Astrocyte (in vitro differentiated cells and primary cell): ENCODE data around the gene CPHXL2. TPM values are rescaled to one million over a fixed set of nuclear protein-coding genes. Genes with fewer than 3 reads are reported as not detected.

Experiments used
- DNase-seq: peaks from one replicate; pipeline ENCODE4 v3.0.0-alpha.2; 2010; ENCODE audit warnings: low read depth
- FAIRE-seq: peaks from 2 replicates; lab custom pipeline; 2011; peaks lifted over from hg19 to GRCh38; lab: Jason Lieb, UNC
- H2AFZ ChIP-seq: 2 replicates; pipeline ENCODE4 v1.6.0; 2012; ENCODE audit warnings: low read depth, low read length, inconsistent platforms
- H3K27ac ChIP-seq: 2 replicates; pipeline ENCODE4 v1.5.1; 2011; ENCODE audit warnings: low read depth, low read length, inconsistent platforms
- H3K27me3 ChIP-seq: 2 replicates; pipeline ENCODE4 v1.6.0; 2011; ENCODE audit warnings: low read length, inconsistent platforms; ENCODE audit not compliant: insufficient read depth
- H3K36me3 ChIP-seq: 2 replicates; pipeline ENCODE4 v1.5.1; 2011; ENCODE audit warnings: low read length, inconsistent platforms; ENCODE audit not compliant: insufficient read depth
- H3K4me1 ChIP-seq: 2 replicates; pipeline ENCODE4 v1.5.1; 2011; ENCODE audit warnings: low read length, inconsistent platforms; ENCODE audit not compliant: insufficient read depth
- H3K4me2 ChIP-seq: 2 replicates; pipeline ENCODE4 v1.6.0; 2012; ENCODE audit warnings: low read length, inconsistent platforms
- H3K4me3 ChIP-seq: 2 replicates; pipeline ENCODE4 v1.5.1; 2011; ENCODE audit warnings: low read depth, mild to moderate bottlenecking, low read length, inconsistent platforms; ENCODE audit not compliant: insufficient read depth
- H3K79me2 ChIP-seq: 2 replicates; pipeline ENCODE4 v1.6.0; 2012; ENCODE audit warnings: mild to moderate bottlenecking, low read length, inconsistent platforms; ENCODE audit not compliant: insufficient read depth
- H3K9ac ChIP-seq: 2 replicates; pipeline ENCODE4 v1.6.0; 2012; ENCODE audit warnings: mild to moderate bottlenecking, low read length, inconsistent platforms
- H3K9me3 ChIP-seq: 2 replicates; pipeline ENCODE4 v1.5.1; 2012; ENCODE audit warnings: low read depth, mild to moderate bottlenecking, low read length, inconsistent platforms; ENCODE audit not compliant: insufficient read depth
- H4K20me1 ChIP-seq: 2 replicates; pipeline ENCODE4 v1.6.0; 2012; ENCODE audit warnings: low read length, inconsistent platforms; ENCODE audit not compliant: insufficient read depth
- H3K27ac Mint-ChIP-seq: one replicate; pipeline ENCODE4 v1.8.0; 2021; ENCODE audit warnings: mild to moderate bottlenecking, mixed read lengths; ENCODE audit not compliant: unreplicated experiment
- H3K27me3 Mint-ChIP-seq: one replicate; pipeline ENCODE4 v1.8.0; 2021; ENCODE audit warnings: low read depth, mixed read lengths; ENCODE audit not compliant: unreplicated experiment
- H3K36me3 Mint-ChIP-seq: one replicate; pipeline ENCODE4 v1.8.0; 2021; ENCODE audit warnings: low read depth, mixed read lengths; ENCODE audit not compliant: unreplicated experiment
- H3K4me1 Mint-ChIP-seq: one replicate; pipeline ENCODE4 v1.8.0; 2021; ENCODE audit warnings: low read depth, mixed read lengths; ENCODE audit not compliant: unreplicated experiment
- H3K4me3 Mint-ChIP-seq: one replicate; pipeline ENCODE4 v1.8.0; 2021; ENCODE audit warnings: mild to moderate bottlenecking, moderate library complexity, mixed read lengths; ENCODE audit not compliant: unreplicated experiment
- H3K9me3 Mint-ChIP-seq: one replicate; pipeline ENCODE4 v1.8.0; 2021; ENCODE audit warnings: mild to moderate bottlenecking, mixed read lengths; ENCODE audit not compliant: unreplicated experiment
- EZH2 ChIP-seq: IDR thresholded peaks from 2 replicates; pipeline ENCODE4 v1.6.1; 2012; ENCODE audit warnings: mild to moderate bottlenecking, low read length, inconsistent platforms; ENCODE audit not compliant: insufficient read depth
- total RNA-seq: library from RNA; stranded (reverse); gene quantifications from 2 replicates; pipeline ENCODE4 v1.2.1, GENCODE V29; 2021
- TF ChIP-seq, protein P1 (sequence below): IDR thresholded peaks from 2 replicates; pipeline ENCODE4 v1.5.1; 2011; ENCODE audit warnings: low read depth, mild to moderate bottlenecking, inconsistent platforms, low read length, moderate library complexity; ENCODE audit not compliant: insufficient read depth

The CPHXL2 gene
- total RNA-seq, 1 donor from 2014 or later, result not detected

DNA sequence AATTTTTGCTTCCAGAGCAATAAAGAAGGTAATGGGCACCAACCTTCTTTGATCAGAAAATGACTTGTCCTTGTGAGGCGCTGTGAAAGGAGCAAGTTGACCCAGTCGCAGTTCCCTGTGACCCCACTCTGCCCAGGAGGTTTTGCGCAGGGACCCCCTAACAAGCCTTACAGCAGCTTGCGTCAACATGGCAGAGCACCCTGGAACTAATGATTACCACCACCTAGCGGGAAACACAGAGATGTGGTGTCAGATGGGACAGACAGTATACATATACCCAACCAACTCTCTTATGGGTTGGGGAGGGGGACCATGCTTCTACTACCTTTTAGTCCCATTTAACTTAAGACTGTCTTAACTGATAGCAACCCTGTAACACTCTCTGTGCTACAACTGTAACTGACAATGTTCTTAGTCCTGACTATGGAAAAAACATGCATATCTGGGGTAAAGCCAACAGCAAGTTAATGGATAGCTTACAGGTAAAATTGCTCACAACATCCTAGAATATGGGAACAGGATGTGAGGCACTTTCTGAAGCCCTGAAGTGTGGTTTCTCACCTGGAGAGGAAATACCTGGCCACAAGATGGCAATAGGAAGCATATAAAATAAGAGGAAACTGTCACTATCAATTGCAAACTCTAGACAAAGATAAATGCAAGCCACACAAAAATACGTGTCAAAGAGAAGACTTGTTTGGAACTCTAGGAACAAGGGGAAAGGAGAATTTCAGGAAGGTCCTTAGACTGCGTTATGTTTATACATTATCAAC, 32.4 kb downstream of the CPHXL2 start:
- Histone ChIP-seq H3K36me3 (peaks cover 34% of the 10 kb centered on the region), H3K4me1 (peaks cover 8% of the 10 kb centered on the region), H3K9me3 (no peaks in the 10 kb centered on the region), H4K20me1 (peaks cover 59% of the 10 kb centered on the region), H3K4me2 (no peak overlapping the region), H3K9ac (no peak overlapping the region), H3K4me3 (no peak overlapping the region), H2AFZ (no peak overlapping the region), H3K27me3 (no peaks in the 10 kb centered on the region), H3K27ac (no peak overlapping the region), H3K79me2 (peaks cover 82% of the 10 kb centered on the region)
- no peaks in the 10 kb centered on the region for H3K27me3 Mint-ChIP-seq
- H3K36me3 Mint-ChIP-seq, result peaks cover 11% of the 10 kb centered on the region
- FAIRE-seq, result no peak
- no peak for DNase-seq
- peak overlapping the region; percentile 9 for H3K4me3 Mint-ChIP-seq
- H3K4me1 Mint-ChIP-seq, result peaks cover 5% of the 10 kb centered on the region
- H3K27ac Mint-ChIP-seq, result no peak overlapping the region
- TF ChIP-seq, protein P1, sequence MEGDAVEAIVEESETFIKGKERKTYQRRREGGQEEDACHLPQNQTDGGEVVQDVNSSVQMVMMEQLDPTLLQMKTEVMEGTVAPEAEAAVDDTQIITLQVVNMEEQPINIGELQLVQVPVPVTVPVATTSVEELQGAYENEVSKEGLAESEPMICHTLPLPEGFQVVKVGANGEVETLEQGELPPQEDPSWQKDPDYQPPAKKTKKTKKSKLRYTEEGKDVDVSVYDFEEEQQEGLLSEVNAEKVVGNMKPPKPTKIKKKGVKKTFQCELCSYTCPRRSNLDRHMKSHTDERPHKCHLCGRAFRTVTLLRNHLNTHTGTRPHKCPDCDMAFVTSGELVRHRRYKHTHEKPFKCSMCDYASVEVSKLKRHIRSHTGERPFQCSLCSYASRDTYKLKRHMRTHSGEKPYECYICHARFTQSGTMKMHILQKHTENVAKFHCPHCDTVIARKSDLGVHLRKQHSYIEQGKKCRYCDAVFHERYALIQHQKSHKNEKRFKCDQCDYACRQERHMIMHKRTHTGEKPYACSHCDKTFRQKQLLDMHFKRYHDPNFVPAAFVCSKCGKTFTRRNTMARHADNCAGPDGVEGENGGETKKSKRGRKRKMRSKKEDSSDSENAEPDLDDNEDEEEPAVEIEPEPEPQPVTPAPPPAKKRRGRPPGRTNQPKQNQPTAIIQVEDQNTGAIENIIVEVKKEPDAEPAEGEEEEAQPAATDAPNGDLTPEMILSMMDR, result no peak
- TF ChIP-seq EZH2, result no peak
- no peaks in the 10 kb centered on the region for H3K9me3 Mint-ChIP-seq

DNA sequence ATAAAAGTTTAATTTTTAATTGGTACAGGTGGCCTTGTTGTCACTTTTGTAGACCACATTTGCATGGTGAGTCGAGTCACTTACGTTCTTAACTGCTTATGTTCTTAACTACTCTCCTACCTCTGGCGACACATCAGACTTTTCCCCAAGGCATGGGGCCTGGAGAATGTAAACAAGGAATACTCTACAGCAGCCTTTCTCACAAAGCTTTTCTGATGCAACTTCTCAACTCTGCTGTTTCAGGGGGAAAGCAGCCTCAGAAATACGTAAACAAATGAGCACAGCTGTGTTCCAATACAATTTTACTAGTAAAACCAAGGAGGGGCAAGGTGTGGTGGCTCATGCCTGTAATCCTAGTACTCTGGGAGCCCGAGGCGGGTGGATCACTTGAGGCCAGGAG, 36.2 kb downstream of the CPHXL2 start:
- no peak for DNase-seq
- no peak for FAIRE-seq
- H3K9me3 Mint-ChIP-seq, result no peaks in the 10 kb centered on the region
- H3K9ac ChIP-seq, result no peak overlapping the region
- peaks cover 45% of the 10 kb centered on the region for H3K79me2 ChIP-seq
- peaks cover 50% of the 10 kb centered on the region for H3K36me3 ChIP-seq
- no peak for TF ChIP-seq EZH2
- TF ChIP-seq, protein P1, result no peak
- peaks cover 65% of the 10 kb centered on the region for H4K20me1 ChIP-seq
- peaks cover 22% of the 10 kb centered on the region for H3K36me3 Mint-ChIP-seq
- no peak overlapping the region for H3K27ac ChIP-seq
- H3K4me1 ChIP-seq, result no peaks in the 10 kb centered on the region
- no peak overlapping the region for H3K4me3 ChIP-seq
- H3K9me3 ChIP-seq, result no peaks in the 10 kb centered on the region
- H2AFZ ChIP-seq, result no peak overlapping the region
- H3K4me1 Mint-ChIP-seq, result no peaks in the 10 kb centered on the region
- no peak overlapping the region for H3K27ac Mint-ChIP-seq
- H3K4me3 Mint-ChIP-seq, result no peak overlapping the region
- no peak overlapping the region for H3K4me2 ChIP-seq
- no peaks in the 10 kb centered on the region for H3K27me3 Mint-ChIP-seq
- no peaks in the 10 kb centered on the region for H3K27me3 ChIP-seq

DNA sequence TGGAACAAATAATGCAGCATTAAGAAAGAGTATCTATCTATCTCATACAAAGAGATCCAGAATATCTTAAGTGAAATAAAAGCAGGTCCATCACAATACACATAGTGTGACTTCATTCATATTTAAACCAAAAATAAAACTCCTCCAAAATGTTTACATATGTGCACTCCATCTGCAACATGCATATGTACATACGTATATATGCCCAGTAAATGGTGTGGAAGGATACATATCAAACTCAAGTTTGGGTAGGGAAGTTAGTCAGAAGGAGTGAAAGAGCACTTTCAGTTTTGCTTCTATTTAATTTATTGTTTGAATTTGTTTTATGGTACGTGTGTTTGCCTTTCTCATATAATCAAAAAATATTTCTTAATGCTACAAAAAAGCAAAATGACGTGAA, 41.8 kb downstream of the CPHXL2 start:
- Histone ChIP-seq H3K4me3 (no peak overlapping the region), H2AFZ (no peak overlapping the region), H3K36me3 (peaks cover 57% of the 10 kb centered on the region), H3K27me3 (no peaks in the 10 kb centered on the region), H4K20me1 (peaks cover 20% of the 10 kb centered on the region), H3K4me2 (no peak overlapping the region), H3K9ac (no peak overlapping the region), H3K4me1 (no peaks in the 10 kb centered on the region), H3K27ac (no peak overlapping the region), H3K9me3 (no peaks in the 10 kb centered on the region), H3K79me2 (no peaks in the 10 kb centered on the region)
- Mint-ChIP-seq H3K4me1 (no peaks in the 10 kb centered on the region), H3K4me3 (no peak overlapping the region), H3K27me3 (no peaks in the 10 kb centered on the region), H3K9me3 (no peaks in the 10 kb centered on the region), H3K27ac (no peak overlapping the region), H3K36me3 (peaks cover 29% of the 10 kb centered on the region)
- TF ChIP-seq EZH2, result no peak
- TF ChIP-seq, protein P1, result no peak
- no peak for FAIRE-seq
- no peak for DNase-seq
